ENCODE results near the gene FOXP1.

FOXP1 gene

GRCh38 chr3:71329817-71330216 lies 253.7 kb downstream of the FOXP1 start:
- TF ChIP-seq TAF1 (IDR thresholded peaks at IDR 0.05; ENCODE audit: borderline replicate concordance, insufficient read depth, low read length) (no peak), SIN3A (IDR thresholded peaks at IDR 0.05; ENCODE audit: borderline replicate concordance, insufficient read depth, low read length) (no peak), POLR2AphosphoS5 (IDR thresholded peaks at IDR 0.05; ENCODE audit: low read depth, low read length) (no peak), REST (IDR thresholded peaks at IDR 0.05; ENCODE audit: insufficient read depth in 1 of 2, low read depth in 2 of 2, low read length in 2 of 2) (no peak), FOXP2 (optimal IDR thresholded peaks at IDR 0.05; ENCODE audit: borderline replicate concordance, extremely low read depth, extremely low read length, insufficient read depth) (no peak)

DNA sequence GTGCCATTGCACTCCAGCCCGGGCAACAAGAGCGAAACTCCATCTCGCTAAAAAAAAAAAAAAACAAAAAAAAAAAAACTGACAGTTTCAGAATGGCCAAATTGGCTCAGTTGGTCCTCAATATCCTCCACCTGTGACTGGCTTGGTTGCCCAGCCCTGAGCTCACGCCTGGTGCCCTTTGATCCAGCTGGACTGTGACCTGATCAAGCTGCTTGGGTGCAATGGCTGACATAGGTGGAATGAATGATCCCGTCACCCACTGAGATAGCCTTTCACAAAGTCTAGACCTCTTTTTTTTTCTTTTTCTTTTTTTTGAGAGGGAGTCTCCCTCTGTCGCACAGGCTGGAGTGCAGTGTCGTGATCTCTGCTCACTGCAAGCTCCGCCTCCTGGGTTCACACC lies 254.6 kb downstream of the FOXP1 start:
- TF ChIP-seq TAF1 (IDR thresholded peaks at IDR 0.05; ENCODE audit: borderline replicate concordance, insufficient read depth, low read length) (no peak), FOXP2 (optimal IDR thresholded peaks at IDR 0.05; ENCODE audit: borderline replicate concordance, extremely low read depth, extremely low read length, insufficient read depth) (no peak), POLR2AphosphoS5 (IDR thresholded peaks at IDR 0.05; ENCODE audit: low read depth, low read length) (no peak)

DNA sequence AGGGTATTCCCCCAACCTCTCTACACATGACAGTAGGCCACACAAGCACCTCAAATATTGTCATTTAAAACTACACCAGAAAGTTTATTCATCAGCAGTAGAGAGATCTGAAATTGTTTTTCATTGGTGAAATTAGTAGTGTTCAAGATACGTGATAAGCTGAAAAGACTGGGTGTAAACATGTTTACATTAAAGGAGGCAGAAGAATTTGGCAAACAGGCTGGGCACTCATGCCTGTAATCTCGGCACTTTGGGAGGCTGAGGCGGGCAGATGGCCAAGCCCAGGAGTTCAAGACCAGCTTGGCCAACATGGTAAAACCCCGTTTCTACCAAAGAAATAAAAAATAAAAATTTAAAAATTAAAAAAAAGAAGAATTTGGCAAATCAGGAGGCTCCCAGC lies 255.6 kb downstream of the FOXP1 start:
- TF ChIP-seq FOXP2 (optimal IDR thresholded peaks at IDR 0.05; ENCODE audit: borderline replicate concordance, extremely low read depth, extremely low read length, insufficient read depth) (no peak), TAF1 (IDR thresholded peaks at IDR 0.05; ENCODE audit: borderline replicate concordance, insufficient read depth, low read length) (no peak), POLR2AphosphoS5 (IDR thresholded peaks at IDR 0.05; ENCODE audit: low read depth, low read length) (no peak), SIN3A (IDR thresholded peaks at IDR 0.05; ENCODE audit: borderline replicate concordance, insufficient read depth, low read length) (no peak), REST (IDR thresholded peaks at IDR 0.05; ENCODE audit: insufficient read depth in 1 of 2, low read depth in 2 of 2, low read length in 2 of 2) (no peak)

DNA sequence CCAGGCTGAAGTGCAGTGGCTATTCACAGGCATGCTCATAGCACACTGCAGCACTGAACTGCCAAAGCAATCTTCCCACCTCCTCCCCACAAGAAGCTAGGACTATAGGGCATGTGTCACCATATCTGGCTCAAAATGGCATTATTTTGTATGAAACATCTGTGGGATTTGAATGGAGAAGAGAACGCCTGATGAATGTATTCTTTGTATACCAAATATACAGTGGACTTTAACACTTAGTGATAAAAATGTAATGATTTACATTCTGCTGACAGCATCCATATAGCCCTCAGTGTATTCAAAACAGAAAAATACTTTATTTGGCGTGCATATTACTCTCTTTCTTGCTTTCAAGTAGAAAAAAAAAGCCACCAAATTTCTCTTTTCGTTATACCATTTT lies 257.8 kb downstream of the FOXP1 start:
- TF ChIP-seq POLR2AphosphoS5 (IDR thresholded peaks at IDR 0.05; ENCODE audit: low read depth, low read length) (no peak), SIN3A (IDR thresholded peaks at IDR 0.05; ENCODE audit: borderline replicate concordance, insufficient read depth, low read length) (no peak), TAF1 (IDR thresholded peaks at IDR 0.05; ENCODE audit: borderline replicate concordance, insufficient read depth, low read length) (no peak), REST (IDR thresholded peaks at IDR 0.05; ENCODE audit: insufficient read depth in 1 of 2, low read depth in 2 of 2, low read length in 2 of 2) (no peak), FOXP2 (optimal IDR thresholded peaks at IDR 0.05; ENCODE audit: borderline replicate concordance, extremely low read depth, extremely low read length, insufficient read depth) (no peak)

GRCh38 chr3:71323558-71323957 lies 260.0 kb downstream of the FOXP1 start:
- TF ChIP-seq FOXP2 (optimal IDR thresholded peaks at IDR 0.05; ENCODE audit: borderline replicate concordance, extremely low read depth, extremely low read length, insufficient read depth): no peak
- no peak for TF ChIP-seq REST (IDR thresholded peaks at IDR 0.05; ENCODE audit: insufficient read depth in 1 of 2, low read depth in 2 of 2, low read length in 2 of 2)
- TF ChIP-seq SIN3A (IDR thresholded peaks at IDR 0.05; ENCODE audit: borderline replicate concordance, insufficient read depth, low read length): no peak
- no peak for TF ChIP-seq POLR2AphosphoS5 (IDR thresholded peaks at IDR 0.05; ENCODE audit: low read depth, low read length)
- TF ChIP-seq TAF1 (IDR thresholded peaks at IDR 0.05; ENCODE audit: borderline replicate concordance, insufficient read depth, low read length): no peak
